Fibroblast of skin of right quadriceps (primary cell): ENCODE data around the gene MRPL44.

ENCODE experiments used
- DNase-seq: peaks from one replicate; pipeline ENCODE4 v3.0.0-alpha.2; 2013

Gene MRPL44

GRCh38 chr2:223937535-223937934, 19.7 kb upstream of the MRPL44 start:
- no peak for DNase-seq

DNA sequence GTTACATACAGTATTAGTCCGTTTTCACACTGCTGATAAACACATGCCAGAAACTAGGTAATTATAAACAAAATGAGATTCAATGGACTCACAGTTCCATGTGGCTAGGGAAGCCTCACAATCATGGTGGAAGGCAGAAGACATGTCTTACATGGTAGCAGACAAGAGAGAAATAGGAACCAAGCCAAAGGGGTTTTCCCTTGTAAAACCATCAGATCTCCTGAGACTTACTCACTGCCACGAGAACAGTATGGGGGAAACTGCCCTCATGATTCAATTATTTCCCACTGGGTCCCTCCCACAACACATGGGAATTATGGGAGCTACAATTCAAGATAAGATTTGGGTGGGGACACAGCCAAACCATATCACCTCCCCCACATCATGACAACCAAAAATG, 17.8 kb upstream of the MRPL44 start:
- DNase-seq, result peak; percentile 35

DNA sequence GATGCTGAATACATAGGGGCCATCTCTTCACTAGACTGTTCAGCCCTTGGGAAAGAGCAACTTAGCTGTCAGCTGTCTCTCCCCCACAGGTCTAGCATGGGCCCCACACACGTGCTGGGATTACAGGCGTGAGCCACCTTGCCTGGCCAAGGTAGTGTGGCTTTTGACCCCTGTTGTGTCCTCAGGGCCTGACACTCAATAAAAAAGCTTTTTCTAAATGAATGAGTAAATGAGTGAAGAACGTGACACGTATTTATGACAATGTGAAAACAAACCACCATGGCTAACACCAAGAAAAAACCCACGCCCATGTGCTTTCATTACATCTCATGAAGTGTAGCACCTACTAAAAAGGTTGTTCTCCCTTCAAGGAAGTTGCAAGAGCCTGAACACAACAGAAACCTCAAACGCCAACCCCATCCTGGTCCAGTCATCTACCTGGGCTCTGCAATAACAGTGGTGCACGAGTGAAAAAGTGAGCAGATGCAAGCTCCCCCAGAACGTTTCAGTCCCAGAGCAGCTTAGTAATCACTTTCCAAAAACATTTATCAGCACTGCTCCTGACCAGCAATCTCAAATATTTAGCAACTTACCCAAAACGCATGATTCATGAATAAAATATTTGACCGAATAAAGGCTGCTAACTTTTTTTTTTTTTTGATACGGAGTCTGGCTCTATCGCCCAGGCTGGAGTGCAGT, 15.5 kb upstream of the MRPL44 start:
- peak; percentile 91 for DNase-seq

DNA sequence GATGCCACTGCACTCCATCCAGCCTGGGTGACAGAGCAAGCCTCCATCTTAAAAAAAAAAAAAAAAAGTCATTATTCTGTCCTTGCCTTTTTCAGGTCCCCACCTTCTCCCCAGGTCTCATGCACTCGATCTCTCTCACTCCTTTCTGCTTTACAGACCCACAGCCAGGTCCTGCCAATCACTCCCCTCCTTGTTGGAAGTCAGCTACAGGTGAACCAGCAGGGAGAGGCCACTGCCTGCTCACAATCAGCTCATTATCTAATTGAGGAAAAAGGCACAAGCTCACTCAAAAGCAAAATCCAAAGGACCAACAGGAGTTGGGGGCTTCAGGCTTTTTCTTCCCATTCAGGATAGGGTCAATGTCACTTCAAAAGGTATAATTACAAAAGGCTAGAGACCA, 14.1 kb upstream of the MRPL44 start:
- no peak for DNase-seq

DNA sequence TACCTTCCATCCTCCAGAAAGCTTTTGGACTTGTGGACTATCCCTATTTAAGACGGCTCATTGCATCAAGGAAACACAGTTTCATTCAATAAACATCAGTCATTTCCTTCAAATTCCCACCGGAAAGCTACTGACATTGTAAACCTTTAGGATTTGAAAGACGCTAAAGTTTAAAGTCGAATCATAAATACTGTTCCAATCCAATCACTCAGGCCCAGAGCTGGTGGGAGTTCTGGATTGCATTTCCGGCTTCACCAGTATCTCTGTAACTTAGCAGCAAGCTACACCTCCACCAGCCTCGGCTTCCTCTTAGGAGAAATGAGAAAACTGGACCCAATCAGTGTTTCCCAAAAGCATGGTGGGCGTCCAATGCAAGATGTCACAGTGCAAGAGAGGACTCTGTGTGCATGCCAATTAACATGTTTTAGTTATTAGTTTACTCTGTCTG, 13.7 kb upstream of the MRPL44 start:
- peak; percentile 76 for DNase-seq

- DNase-seq, result no peak
Observed at GRCh38 chr2:223944166-223944702, 13.0 kb upstream of the MRPL44 start.

DNA sequence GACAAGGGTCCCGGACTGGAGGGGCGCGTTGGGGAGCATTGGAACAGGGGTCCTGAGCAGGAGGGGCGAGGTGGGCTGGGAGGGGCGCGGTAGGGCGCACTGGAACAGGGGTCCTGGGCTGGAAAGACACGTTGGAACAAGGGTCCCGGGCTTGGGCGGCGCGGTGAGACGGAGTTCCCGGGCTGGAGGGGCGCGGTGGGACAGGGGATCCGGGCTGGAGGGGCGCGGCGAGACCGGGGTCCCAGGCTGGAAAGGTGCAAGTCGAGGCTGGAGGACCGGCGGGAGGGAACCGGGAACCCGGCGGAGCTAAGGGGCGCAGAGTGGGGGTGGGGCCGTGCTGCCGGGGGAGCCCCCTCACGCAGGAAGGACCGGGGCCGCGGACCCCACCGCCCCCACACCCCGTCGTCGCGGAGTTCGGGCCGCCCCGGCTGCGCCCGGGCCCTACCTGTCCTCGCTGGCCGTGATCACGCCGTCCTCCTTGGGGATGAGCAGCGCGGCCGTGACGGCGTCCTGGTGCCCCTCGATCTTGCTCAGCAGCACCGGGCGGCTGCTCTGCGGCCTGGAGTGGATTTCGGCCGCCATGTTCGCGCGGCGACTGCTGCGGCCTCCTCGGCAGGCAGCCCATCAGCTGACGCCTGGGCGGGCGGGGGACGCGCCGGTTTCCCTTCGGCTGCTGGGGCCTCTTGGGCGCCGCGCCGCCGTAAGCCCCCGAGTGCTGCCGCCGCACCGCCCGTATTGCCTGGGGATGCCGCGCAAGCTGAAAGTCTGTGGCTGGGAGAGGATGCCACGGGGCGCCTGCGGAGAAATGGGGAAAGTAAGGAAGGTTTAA, 12.3 kb upstream of the MRPL44 start, which contains the start of gene WDFY1:
TSS of gene WDFY1 (minus strand) at position 633 of the 829 bp plus-strand sequence. CDS start at position 582, 51 bp downstream.
- peak; percentile 88 for DNase-seq

DNA sequence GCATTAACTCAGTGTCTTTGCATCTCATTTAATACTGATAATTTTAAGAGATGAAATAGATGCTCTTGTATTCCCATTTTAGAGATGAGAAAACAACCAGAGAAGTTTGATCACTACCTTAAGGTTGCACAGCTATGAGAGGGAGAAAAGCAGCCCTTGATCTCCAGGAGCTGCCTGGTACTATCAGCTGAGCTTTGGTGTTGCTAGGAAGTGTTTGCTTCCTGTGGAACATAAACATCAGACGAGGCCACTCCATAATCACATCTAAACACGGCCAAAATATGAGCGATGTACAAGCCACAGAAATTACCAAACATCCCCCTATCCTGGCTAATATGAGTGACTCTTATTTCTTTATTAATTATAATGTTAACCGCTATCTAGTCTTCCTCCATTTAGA, 11.5 kb upstream of the MRPL44 start:
- no peak for DNase-seq

- DNase-seq, result no peak
Observed at GRCh38 chr2:223947711-223948205, 9.5 kb upstream of the MRPL44 start.

DNA sequence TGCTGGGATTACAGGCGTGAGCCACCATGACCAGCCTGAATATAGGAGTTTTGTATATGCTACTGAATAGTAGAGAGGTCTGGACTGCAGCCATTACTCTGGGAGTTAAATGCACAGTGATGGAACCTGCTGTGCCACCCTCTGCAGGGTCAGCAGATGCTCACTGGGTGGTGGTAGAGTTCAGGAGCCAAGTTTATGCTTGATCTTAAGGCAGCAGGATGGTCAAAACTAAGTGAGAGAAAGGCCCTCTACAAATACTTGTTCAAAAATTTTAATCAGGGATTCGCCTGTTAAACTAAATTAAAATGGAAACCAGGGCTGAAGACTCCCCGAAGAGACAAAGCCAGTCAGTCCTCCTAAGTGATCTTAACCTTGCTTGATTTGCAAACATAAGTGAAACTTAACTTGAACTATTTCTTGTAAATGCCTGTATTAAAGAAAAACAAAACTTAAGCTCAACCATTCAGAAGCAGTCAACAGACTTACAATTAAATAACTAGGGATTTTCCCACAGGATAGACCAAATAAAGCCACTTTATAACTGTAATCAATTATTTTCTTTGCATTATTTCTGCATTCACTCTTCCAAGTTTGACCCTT, 7.9 kb upstream of the MRPL44 start:
- no peak for DNase-seq

- DNase-seq, result no peak
Observed at GRCh38 chr2:223950448-223951347, 6.6 kb upstream of the MRPL44 start.

GRCh38 chr2:223952280-223952968, 4.8 kb upstream of the MRPL44 start:
- no peak for DNase-seq

- DNase-seq, result peak; percentile 85
Observed at GRCh38 chr2:223954401-223954800, 2.9 kb upstream of the MRPL44 start.

DNA sequence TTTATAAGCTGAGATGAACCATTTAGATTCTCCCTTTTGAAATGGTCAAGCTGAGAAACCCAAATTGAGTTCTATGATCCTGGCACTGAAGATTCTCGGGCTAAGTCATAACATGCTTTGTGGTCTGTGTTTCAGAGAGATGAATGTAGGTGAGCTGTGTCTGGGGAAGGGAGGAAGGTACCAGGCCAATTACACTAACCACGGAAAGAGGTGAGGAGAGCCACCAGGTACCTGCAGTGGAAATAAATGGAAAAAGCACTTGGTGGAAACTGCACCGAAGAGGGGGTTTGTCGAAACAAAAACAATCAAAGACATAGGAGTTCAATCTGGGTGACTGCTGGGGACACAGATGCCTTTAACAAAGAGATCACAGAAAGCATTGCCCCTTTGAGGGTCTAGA, 963 bp upstream of the MRPL44 start:
- no peak for DNase-seq

- DNase-seq, result no peak
Observed at GRCh38 chr2:223959688-223960087, 2.4 kb downstream of the MRPL44 start.

DNA sequence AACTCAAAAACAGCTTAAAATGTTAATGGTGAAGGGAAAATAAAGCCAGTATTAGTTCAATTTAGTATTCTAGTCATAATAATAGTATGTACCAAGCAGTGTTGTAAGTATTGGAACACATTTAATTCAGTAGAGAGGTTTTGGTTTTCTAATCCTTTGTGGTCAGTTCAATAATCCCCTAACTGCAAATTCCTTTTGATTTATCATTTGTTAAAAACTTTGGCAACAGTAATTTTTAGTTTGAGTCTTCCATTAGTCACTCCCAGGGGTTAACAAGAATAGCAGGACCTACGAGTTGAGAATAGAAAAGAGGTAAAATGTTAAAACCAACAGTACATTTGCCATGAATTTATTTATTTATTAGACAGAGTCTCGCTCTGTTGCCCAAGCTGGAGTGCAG, 10.7 kb downstream of the MRPL44 start:
- DNase-seq, result peak; percentile 82

DNA sequence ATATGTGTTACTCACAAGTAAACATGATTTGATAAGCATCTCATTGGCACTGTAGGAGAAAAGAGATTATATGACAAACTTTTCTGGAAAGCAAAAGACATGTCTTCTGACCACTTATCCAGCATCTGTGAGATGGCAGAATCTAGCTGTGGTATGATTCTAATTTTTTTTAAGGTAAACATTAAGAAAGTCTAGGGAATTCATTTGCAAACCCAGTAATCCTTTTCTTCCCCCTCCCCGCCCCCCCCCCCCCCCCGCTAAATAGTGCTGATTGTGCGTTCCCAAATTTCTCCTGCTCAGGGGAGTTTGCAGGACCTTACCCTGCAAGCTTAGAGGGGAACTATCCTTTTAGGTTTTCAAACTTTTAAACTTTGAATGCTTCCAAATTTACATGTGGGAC, 12.1 kb downstream of the MRPL44 start:
- DNase-seq, result no peak

- no peak for DNase-seq
Observed at GRCh38 chr2:223969856-223970255, 12.6 kb downstream of the MRPL44 start.

GRCh38 chr2:223970343-223971128, 13.3 kb downstream of the MRPL44 start:
- DNase-seq, result peak; percentile 57

GRCh38 chr2:223971731-223972130, 14.5 kb downstream of the MRPL44 start:
- DNase-seq, result no peak

DNA sequence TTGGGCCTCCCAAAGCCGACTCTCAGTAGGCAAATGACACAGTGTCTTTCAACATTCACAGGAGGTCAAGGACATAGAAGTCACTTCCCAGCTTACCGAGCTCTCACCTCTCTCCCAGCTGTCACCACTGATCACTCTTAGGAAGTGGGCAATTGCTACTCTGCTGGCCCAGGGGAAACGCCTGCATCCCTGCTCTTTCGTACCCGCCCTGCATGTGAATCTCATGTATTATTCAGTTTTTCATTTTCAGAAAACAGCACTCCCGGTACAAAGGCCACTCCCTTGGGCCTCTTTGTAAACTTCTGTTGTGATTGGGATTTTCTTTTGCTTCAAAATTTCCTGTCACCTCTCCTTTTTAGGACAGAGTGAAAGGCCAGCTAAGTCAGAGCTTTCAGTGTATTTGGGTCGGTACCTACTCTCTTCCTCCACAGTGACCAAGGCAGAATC, 15.4 kb downstream of the MRPL44 start:
- DNase-seq, result no peak
